NCI-H2107 (cell line): ENCODE measurements around the gene ERCC5.

Experiments used
- DNase-seq: peaks from one replicate; lab custom pipeline; 2025; lab: John Stamatoyannopoulos, UW

The ERCC5 gene

DNA sequence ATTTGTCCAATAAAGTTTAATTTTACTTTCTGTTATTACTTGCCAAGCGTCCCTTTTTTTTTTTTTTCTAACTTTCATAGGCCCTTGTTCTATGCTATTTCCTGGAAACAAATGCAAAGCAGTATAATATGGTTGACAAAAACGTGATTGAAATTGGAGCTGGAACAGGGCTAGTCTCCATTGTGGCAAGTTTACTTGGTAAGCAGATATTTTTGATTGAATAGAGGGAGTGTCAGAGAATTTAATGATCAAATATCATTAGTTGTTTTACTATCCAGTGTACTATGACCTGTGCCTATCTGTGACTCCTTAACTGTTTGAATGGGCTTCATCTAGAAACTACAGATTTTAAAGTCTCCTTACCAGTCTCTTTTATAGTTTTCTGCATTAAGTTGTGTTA, 46.7 kb downstream of the ERCC5 start:
- no peak for DNase-seq

- no peak for DNase-seq
Observed at GRCh38 chr13:102897371-102898138, 51.7 kb downstream of the ERCC5 start.

DNA sequence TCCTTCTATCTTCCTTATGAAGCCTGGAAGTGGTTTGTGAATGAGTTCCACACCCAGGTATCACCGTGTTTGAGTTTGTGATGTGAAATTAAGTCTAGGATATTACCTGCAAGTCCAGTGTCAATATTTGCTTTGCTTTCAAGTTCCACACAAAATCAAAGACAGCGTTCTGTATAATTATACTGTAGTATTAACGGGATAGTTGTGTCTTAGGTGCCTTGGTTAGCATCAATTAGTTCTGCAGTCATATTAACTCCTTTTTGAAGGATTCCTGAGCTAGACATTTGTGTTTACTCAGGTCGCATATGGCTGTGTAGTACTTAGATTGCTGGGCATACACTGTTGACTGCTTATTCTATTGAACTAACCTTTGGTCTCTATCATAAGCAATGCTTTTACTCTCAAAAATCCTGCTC, 54.4 kb downstream of the ERCC5 start:
- DNase-seq = no peak

DNA sequence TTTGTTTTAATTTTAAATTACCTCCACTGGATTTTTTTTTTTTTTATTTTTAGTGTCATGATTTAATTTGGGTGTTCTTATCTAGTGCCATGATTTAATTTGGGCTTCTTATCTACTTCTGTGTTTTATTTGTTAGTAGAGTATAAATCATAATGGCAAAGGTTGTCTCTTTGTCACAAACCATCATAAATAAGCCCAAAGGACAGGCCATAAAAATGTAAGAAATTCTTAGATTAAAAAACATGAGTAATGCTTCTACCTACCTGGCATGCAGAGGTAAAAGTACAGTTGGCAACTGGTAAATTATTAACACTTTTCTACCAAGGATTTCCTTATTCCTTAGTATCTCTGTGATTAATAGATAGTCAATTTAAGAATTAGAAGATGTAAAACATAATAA, 55.2 kb downstream of the ERCC5 start:
- no peak for DNase-seq

DNA sequence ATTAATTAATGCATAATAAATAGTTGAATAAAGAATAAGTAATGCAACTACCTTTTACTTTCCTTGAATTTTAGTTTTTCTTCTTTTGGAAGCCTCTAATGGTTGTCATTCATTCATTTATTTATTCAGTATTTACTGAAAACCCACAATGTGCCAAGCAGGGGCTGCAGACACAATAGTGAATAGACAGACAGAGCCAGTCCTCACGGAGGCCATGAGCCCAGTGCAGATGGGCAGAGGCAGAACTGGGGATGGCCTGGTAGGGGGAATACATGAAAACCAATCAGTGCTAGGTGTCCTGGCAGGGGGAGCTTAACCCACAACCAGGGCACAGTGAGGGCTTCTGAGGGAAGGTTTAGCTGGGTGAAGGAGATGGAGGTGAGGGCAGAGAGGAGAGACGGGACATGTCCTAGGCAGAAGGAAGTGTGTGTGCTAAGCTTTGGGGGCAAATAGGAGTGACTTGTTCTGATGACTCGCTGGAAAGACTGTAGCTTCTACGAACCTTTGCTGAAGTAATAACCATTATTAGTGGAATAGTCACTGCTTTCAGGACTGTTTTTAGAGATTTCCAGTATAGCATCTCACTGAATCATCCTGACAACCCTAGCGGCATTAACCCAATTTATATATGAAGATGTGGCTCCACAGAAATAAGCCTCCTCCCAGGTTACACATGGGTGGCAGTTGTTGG, 55.9 kb downstream of the ERCC5 start:
- no peak for DNase-seq

- DNase-seq = no peak
Observed at GRCh38 chr13:102902789-102903347, 57.0 kb downstream of the ERCC5 start.

DNA sequence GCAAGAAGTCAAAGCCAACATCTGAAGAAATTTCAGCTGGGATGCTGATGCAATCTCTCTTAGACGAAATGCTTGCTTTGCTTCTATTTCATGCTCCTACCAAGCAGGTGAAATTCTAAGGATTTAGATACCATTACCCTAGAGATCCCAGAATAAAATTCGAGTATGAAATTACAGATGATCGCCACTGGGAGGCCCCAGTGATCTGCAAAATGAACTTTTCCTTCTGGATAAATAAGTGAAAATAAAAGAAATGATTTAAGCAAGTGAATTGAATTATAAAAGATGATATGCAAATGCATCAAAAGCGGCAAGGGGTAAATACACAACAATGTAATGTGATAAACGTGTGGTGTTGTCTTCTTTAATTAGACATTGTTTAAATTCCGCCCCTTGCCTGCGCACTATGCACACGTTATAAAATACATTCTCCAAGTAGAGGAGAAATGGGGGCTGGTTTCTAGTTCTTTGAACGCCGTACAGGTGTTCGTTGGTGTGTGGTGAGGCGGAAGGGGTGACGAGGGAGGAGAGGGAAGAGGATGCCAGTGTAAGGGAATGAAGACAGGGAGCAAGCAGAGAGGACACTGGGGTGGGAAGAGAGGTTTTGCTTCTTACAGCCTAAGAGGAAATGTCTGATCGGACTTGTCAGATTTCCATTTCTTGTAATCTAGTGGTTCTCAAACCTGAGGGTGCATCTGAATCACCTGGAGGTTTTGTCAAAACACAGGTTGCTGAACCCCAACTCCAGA, 58.0 kb downstream of the ERCC5 start:
- DNase-seq = no peak

- DNase-seq = no peak
Observed at GRCh38 chr13:102904408-102904862, 58.6 kb downstream of the ERCC5 start.

DNA sequence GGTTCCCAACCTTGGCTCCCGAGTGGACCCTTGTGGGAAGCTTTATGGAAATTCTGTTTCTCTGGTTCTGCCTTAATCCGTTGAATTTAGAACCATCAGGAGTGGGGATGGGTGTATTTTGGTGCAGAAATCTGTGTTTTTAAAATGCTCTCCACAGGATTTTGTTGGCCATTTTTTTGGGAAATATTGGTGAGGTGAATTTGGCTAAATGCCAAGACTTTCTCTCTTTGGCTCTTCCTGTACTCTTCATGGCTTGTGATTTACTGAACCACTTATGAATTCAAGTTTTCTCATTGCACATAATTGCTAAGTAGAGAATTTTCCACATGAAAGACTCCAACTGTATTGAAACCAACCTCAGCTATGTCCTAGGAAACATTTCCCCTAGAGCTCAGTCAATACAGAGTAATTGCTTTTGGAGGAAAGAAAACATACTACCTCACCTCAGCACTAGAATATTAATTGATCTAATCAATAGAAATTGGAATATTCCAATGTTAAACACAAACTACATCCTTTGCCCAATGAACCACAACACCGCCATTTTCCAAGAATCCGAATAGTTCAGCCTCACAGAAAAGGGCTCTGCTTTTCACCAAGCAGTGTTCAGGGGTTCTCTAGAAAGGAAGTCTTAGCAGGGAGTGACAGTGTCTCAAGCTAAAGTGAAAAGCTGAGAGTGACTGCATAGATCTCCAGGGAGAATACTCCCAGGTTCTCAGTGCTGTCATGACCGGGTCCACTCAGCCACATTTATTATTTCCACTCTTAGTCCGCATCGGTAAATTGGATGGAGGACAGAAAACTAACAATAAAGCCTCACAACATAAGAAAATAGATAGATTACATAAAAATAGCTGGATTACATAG, 60.3 kb downstream of the ERCC5 start:
- DNase-seq = no peak

- no peak for DNase-seq
Observed at GRCh38 chr13:102907016-102907756, 61.4 kb downstream of the ERCC5 start.

DNA sequence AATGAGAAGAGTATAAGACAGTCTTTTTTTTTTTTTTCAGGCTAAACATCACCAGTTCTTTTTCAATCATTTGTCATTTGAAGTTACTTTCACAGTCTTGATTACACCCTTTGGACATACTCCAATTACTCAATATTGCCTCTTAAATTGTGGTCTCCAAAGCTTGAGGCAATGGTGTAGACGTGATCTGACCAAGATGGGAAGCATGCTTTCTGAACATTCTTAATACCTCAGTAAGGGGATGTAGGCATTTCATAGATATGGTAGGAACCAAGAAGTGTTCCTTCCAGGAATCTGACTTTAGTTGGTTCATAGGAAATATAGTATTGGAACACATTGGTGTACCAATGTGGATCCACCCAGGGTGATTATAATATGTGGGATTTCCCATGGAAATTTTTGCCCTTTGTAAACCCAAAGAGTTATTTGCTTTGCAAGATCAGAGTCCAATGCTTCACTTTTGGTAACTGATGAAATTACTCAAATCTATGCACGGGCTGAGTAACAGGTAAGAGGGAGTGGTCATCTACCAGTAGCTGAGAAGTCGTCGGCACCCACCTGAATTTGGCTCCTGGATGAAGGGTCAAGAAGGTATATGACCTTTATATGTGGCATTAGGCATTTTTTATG, 62.2 kb downstream of the ERCC5 start:
- DNase-seq = no peak

DNA sequence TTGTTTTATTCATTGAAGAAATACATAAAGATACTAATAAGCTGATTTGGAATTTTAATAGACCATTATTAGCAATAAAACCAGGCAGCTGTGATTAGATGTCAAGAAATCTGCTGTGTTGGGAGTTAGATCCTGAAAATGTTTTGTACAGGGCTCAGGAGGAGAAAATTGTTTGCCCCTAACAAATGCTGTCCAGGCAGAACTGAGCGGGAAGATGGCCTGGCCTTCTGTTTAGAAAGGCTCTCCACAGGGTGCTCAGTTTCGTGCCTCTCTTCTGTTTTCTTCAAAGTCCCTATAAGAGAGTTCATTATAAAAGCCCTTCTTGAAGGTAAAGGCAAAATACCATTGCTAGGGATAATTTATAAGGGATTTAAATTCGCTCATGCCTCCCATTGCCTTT, 64.1 kb downstream of the ERCC5 start:
- no peak for DNase-seq

DNA sequence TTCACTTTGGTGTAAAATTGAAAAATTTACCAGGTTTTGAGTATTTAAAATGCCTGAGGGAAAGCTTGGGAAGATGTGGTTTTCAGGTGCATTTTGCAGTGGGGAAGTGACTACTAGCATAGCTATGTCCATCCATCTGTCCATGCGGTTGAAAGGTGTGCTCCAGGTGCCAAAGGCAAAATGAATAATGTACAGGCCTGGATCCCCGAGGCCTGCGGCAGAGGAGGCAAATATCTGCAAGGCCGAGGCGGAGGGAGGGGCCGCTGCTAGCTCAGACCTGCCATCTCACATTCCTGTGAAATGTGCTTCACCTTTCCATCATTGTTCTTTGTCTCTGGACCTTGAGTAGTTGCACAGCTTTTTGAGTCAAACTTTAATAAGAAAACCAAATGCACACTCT, 65.5 kb downstream of the ERCC5 start:
- no peak for DNase-seq

DNA sequence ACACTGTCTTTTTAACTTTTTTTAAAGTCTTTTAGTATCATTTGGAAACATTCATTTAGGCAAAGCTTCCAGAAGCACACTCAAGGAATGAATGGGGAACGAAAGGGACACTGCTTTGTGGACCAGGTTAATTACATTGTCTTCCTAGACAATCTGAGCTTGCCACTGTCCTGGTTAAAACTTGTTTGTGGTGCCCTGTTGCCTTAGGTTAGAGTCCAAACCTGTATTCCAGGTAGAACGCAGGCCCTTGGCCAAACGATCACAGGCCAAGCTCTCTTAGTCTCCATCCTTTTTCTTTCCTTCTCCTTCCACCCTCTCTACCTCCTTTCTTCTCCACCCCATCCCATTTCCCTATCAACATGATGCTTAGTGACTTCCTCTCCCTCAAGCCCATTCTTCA, 66.8 kb downstream of the ERCC5 start:
- DNase-seq = no peak

DNA sequence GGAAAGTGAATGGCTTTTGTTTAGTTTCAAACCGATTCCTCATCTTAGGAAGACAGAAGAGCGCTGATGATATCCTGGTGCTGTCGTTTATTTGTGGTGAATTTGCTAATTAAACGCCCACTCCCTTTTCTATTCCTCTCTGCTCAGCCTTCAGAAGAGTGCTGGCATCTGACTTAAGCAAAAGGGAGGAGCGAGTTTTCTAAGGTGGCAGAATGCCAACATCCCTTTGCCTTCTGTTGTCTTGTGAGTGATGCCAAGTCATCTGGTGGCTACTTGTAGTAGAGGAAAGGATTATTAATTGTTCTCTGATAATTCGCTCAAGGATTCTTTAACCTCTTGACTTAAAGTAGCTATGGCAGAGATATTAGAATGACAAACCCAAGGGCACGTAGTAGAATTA, 68.1 kb downstream of the ERCC5 start:
- DNase-seq = no peak

GRCh38 chr13:102914339-102914930, 68.6 kb downstream of the ERCC5 start:
- DNase-seq = no peak

DNA sequence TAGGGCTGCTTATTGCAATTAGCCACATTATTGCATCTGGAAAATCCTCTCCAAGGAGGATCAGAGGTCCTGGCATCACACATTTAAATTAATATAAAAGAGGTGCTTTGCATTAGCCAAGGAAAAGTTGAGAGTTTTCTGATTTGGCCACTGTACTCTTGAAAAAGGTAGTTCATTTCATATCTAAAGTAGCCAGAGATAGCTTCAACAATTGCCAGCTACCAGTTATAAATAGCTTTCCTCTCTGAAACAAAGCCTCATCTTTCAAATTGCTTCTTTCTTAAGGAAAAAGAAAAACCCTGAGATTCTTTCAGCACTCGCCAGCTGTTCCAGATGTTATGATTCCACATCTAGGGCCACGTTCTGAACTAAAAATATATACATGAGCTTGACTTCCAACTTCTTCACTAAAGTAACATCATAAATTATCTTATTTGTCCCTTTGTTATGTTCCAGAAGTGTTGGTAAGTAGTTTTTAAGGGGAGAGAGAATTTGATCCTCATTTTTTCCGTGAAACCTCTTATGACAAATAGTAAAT, 69.6 kb downstream of the ERCC5 start:
- DNase-seq = no peak

DNA sequence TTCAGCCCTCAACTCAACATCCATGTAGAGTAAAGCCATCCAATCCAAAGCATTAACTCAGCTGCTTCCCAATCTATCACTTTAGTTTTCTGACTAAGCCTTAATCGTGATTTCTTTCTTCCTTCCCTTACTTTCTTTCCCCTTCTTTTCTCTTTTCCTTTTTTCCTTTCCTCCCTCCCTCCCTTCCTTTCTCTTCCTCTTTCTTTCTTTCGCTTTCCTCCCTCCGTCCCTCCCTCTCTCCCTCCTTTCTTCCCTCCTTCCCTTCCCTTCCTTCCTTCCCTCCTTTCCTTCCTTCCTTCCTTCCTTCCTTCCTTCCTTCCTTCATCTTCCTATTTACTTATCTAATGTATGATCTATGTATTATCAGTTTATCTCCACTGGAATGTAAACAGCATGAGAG, 71.2 kb downstream of the ERCC5 start:
- no peak for DNase-seq

- DNase-seq = no peak
Observed at GRCh38 chr13:102922184-102922583, 76.4 kb downstream of the ERCC5 start.
